Chondrocyte (in vitro differentiated cells): ENCODE data around the gene ABCA13. TPM values are rescaled to one million over a fixed set of nuclear protein-coding genes. Genes with fewer than 3 reads are reported as not detected.

ENCODE experiments used
- DNase-seq: peaks from one replicate; pipeline ENCODE4 v3.0.0; 2021; ENCODE audit warnings: mixed read lengths, low spot score
- H3K27ac Mint-ChIP-seq: one replicate; pipeline ENCODE4 v1.8.0; 2021; ENCODE audit warnings: mild to moderate bottlenecking, moderate library complexity, mixed read lengths; ENCODE audit not compliant: unreplicated experiment
- H3K27me3 Mint-ChIP-seq: 2 replicates; pipeline ENCODE4 v1.8.0; 2021; ENCODE audit warnings: low read depth, mixed read lengths
- H3K36me3 Mint-ChIP-seq: 2 replicates; pipeline ENCODE4 v1.8.0; 2021; ENCODE audit warnings: low read depth, mixed read lengths
- H3K4me1 Mint-ChIP-seq: 2 replicates; pipeline ENCODE4 v1.8.0; 2021; ENCODE audit warnings: low read depth, mild to moderate bottlenecking, mixed read lengths
- H3K4me3 Mint-ChIP-seq: one replicate; pipeline ENCODE4 v1.8.0; 2021; ENCODE audit warnings: mild to moderate bottlenecking, moderate library complexity, mixed read lengths; ENCODE audit not compliant: unreplicated experiment
- H3K9me3 Mint-ChIP-seq: 2 replicates; pipeline ENCODE4 v1.8.0; 2021; ENCODE audit warnings: low read depth, mixed read lengths
- total RNA-seq: library from RNA; stranded (reverse); gene quantifications from 3 replicates; pipeline ENCODE4 v1.2.1, GENCODE V29; 2021
- TF ChIP-seq, protein P1 (sequence below): fragments of 200-600 bp; sonication (generic); IDR thresholded peaks from 2 replicates; pipeline ENCODE4 v1.5.0; 2021; ENCODE audit warnings: antibody characterized with exemption, mild to moderate bottlenecking, moderate library complexity

ABCA13 gene
- total RNA-seq, 1 donor from 2014 or later: 0.07 TPM

- DNase-seq: no peak
- TF ChIP-seq, protein P1, sequence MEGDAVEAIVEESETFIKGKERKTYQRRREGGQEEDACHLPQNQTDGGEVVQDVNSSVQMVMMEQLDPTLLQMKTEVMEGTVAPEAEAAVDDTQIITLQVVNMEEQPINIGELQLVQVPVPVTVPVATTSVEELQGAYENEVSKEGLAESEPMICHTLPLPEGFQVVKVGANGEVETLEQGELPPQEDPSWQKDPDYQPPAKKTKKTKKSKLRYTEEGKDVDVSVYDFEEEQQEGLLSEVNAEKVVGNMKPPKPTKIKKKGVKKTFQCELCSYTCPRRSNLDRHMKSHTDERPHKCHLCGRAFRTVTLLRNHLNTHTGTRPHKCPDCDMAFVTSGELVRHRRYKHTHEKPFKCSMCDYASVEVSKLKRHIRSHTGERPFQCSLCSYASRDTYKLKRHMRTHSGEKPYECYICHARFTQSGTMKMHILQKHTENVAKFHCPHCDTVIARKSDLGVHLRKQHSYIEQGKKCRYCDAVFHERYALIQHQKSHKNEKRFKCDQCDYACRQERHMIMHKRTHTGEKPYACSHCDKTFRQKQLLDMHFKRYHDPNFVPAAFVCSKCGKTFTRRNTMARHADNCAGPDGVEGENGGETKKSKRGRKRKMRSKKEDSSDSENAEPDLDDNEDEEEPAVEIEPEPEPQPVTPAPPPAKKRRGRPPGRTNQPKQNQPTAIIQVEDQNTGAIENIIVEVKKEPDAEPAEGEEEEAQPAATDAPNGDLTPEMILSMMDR: no peak
- no peaks in the 10 kb centered on the region for H3K4me1 Mint-ChIP-seq
- no peak overlapping the region for H3K27ac Mint-ChIP-seq
- H3K4me3 Mint-ChIP-seq: no peak overlapping the region
- no peaks in the 10 kb centered on the region for H3K9me3 Mint-ChIP-seq
- H3K27me3 Mint-ChIP-seq: peaks cover 27% of the 10 kb centered on the region
- no peaks in the 10 kb centered on the region for H3K36me3 Mint-ChIP-seq
Measured at GRCh38 chr7:48441848-48442492, 270.7 kb downstream of the ABCA13 start.

DNA sequence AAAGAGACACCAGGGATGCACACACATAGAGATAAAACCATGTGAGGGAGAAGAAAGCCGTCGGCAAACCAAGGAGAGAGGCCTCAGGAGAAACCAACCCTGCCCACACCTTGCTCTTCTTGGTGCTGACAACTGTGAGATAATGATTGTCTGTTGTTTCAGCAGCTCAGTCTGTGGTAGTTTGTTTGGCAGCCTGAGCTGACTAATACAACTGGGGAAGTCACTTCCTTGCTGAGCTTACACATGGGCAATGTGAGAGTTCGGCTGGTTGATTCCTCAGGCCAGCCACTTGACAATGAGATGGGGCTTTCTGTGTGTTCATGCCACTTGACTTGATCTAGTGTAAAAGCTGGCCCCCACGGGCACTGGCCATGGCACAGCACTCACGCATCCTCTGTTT, 271.8 kb downstream of the ABCA13 start:
- Mint-ChIP-seq H3K4me3 (no peak overlapping the region), H3K27ac (no peak overlapping the region), H3K27me3 (peaks cover 18% of the 10 kb centered on the region)

GRCh38 chr7:48446721-48447120, 275.5 kb downstream of the ABCA13 start:
- no peak for DNase-seq
- no peak overlapping the region for H3K4me3 Mint-ChIP-seq
- H3K9me3 Mint-ChIP-seq: no peaks in the 10 kb centered on the region
- peaks cover 7% of the 10 kb centered on the region for H3K27me3 Mint-ChIP-seq
- no peaks in the 10 kb centered on the region for H3K4me1 Mint-ChIP-seq
- no peaks in the 10 kb centered on the region for H3K36me3 Mint-ChIP-seq
- TF ChIP-seq, protein P1: no peak
- no peak overlapping the region for H3K27ac Mint-ChIP-seq

More for the DNA sequence above, 271.8 kb downstream of the ABCA13 start:
- TF ChIP-seq, protein P1: no peak
- Mint-ChIP-seq H3K9me3 (no peaks in the 10 kb centered on the region), H3K36me3 (no peaks in the 10 kb centered on the region), H3K4me1 (no peaks in the 10 kb centered on the region)
- DNase-seq: no peak

DNA sequence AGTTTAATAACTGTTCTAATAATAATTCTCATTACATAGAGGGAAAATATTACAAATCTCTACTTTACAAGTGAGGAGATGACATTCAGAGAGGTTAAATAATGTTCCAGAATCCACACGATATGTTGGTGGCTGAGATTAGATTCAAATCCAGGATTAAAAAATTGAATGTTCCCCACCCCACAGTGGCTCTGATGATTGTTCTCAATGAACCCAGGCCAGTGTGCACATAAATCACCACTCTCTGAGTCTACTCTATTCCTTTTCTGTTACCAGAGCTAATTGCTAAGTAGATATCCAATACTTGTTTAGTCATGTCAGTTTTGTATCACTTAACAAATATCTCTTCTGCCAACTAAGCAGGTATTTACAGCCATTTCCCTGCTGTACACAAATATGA, 281.0 kb downstream of the ABCA13 start:
- TF ChIP-seq, protein P1: no peak
- Mint-ChIP-seq H3K27ac (no peak overlapping the region), H3K9me3 (no peaks in the 10 kb centered on the region), H3K4me3 (no peak overlapping the region), H3K4me1 (no peaks in the 10 kb centered on the region), H3K27me3 (peaks cover 3% of the 10 kb centered on the region), H3K36me3 (no peaks in the 10 kb centered on the region)
- no peak for DNase-seq

DNA sequence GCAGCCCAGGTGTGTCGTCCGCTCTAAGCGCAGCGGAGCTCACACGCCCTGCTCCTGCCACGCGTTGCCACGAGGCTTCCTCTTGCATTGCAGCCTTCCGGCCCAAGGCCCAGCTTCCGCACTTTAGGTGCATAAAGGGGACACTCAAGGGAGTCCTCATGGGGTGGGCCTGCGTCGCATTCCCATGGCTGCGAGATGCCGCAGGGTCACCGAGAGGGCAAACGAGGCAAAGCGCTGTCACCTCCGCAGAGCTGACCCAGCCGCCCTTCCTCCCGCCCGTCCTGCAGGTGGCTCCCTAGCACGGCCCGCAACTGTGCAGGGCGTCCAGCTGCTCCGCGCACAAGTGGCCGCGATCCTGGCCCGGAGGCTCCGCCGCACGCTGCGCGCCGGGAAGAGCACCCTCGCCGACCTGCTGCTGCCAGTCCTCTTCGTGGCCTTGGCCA, 283.5 kb downstream of the ABCA13 start:
- TF ChIP-seq, protein P1: no peak
- H3K4me1 Mint-ChIP-seq: no peaks in the 10 kb centered on the region
- no peaks in the 10 kb centered on the region for H3K9me3 Mint-ChIP-seq
- no peaks in the 10 kb centered on the region for H3K36me3 Mint-ChIP-seq
- H3K27ac Mint-ChIP-seq: no peak overlapping the region
- H3K4me3 Mint-ChIP-seq: no peak overlapping the region
- H3K27me3 Mint-ChIP-seq: peaks cover 4% of the 10 kb centered on the region
- no peak for DNase-seq
